ENCODE data around the gene FGD4.
A peak's percentile ranks its signal among the peaks of the same experiment; 100 is the strongest.

The FGD4 gene

DNA sequence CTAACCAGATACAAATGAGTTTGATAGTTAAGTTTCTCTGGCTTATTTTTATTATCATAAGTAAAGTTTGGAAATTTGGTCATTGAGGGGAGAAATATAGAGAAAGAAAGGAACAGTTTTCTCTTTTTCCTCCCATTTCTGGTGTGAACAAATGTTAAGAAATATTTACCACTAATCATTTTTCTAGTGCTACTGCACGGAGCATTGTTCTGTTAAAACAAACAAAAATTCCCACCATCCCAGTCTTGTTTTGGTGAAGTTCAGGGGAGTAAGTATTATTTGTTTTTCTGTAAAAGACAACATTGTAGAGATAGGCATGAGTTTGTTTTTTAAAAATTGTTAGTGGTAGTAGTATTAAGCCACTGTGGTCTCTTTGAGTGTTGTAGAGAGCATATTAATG lies 135.3 kb downstream of the FGD4 start:
- Histone ChIP-seq H3K27ac (ENCODE audit: low read length, poor library complexity, severe bottlenecking) (peak overlapping the region; percentile 90), H3K9ac (ENCODE audit: low read length) (peak overlapping the region; percentile 86), H4K8ac (ENCODE audit: low read length) (no peak overlapping the region), H2BK12ac (ENCODE audit: low read length in 2 of 2) (no peak overlapping the region), H3K79me1 (replicated peaks; ENCODE audit: low read length, poor library complexity, severe bottlenecking) (peaks cover 2% of the 10 kb centered on the region), H3K4ac (ENCODE audit: low read depth in 1 of 2, low read length in 2 of 2) (no peak overlapping the region), H2AFZ (ENCODE audit: low read depth, low read length) (no peak overlapping the region), H2AK5ac (ENCODE audit: low read length, severe bottlenecking) (no peak overlapping the region), H2BK5ac (ENCODE audit: low read depth, low read length, poor library complexity, severe bottlenecking) (no peak overlapping the region), H4K91ac (ENCODE audit: low read length) (no peak overlapping the region), H3K14ac (ENCODE audit: low read length in 2 of 2) (no peak overlapping the region), H3K23ac (ENCODE audit: low read length in 2 of 2) (no peak overlapping the region), H2BK15ac (ENCODE audit: low read depth, poor library complexity, severe bottlenecking) (no peak overlapping the region), H3K27me3 (ENCODE audit: control insufficient read depth in 1 of 2, insufficient read depth in 1 of 2, low read length in 2 of 2) (no peaks in the 10 kb centered on the region), H3K36me3 (ENCODE audit: control insufficient read depth in 1 of 2, insufficient read depth in 2 of 2, low read depth in 1 of 2, low read length in 2 of 2) (no peaks in the 10 kb centered on the region), H3K4me1 (ENCODE audit: control insufficient read depth, insufficient read depth, low read depth, low read length) (peaks cover 12% of the 10 kb centered on the region), H3K4me3 (ENCODE audit: insufficient read depth in 1 of 2, low read depth in 1 of 2, low read length in 2 of 2) (peak overlapping the region in 1 of 2 experiments; percentile 76), H3K4me2 (ENCODE audit: low read length, poor library complexity, severe bottlenecking) (peak overlapping the region; percentile 63), H2BK120ac (ENCODE audit: low read depth, low read length) (no peak overlapping the region), H3K9me3 (ENCODE audit: control insufficient read depth, low read length) (no peaks in the 10 kb centered on the region), H3K18ac (ENCODE audit: low read depth in 1 of 2, low read length in 2 of 2) (no peak overlapping the region)
- no peak for DNase-seq
- no CpG with 5 or more reads among the region's 1 CpG for WGBS

DNA sequence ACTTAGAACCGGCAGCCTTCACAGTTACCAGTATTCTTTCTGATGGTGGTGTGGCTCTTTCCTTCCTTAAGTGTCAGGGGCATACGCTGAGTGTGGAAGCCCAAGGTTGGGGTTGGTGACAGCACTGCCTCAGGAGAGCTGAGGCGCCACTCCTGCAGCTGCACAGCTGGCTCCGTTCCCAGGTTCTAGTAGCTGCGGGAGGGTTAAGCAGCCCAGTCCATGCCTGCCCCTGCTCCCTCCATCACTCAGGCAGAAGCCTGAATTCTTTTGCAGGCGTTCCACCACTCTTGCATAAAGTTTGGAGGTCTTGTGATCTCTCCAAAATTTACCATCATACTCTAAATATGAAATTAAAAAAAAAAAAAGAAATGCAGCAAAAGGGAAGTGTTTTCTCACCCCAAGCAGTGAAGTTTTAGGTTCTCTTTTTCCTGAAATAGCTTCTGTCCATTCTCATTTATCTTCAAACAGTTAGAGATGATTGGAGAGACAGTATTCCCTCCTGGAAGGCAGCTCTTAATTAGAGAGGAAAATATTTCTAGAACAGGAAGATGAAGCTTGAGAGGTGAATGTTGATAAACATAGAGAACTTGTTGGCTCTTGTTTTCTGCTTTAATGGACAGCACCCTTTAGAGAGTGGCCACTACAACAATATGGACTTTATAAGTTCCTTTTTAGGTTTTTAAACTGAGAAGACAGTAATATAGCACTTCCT lies 136.1 kb downstream of the FGD4 start:
- Histone ChIP-seq H3K27me3 (ENCODE audit: control insufficient read depth in 1 of 2, insufficient read depth in 1 of 2, low read length in 2 of 2) (no peaks in the 10 kb centered on the region), H2BK12ac (ENCODE audit: low read length in 2 of 2) (peak overlapping the region; percentile 71 to 93), H3K14ac (ENCODE audit: low read length in 2 of 2) (no peak overlapping the region), H2BK120ac (ENCODE audit: low read depth, low read length) (peak overlapping the region; percentile 34), H3K9ac (ENCODE audit: low read length) (peak overlapping the region; percentile 86), H3K27ac (ENCODE audit: low read length, poor library complexity, severe bottlenecking) (peak overlapping the region; percentile 90), H2AFZ (ENCODE audit: low read depth, low read length) (no peak overlapping the region), H3K79me1 (replicated peaks; ENCODE audit: low read length, poor library complexity, severe bottlenecking) (peaks cover 2% of the 10 kb centered on the region), H4K91ac (ENCODE audit: low read length) (peak overlapping the region; percentile 61), H4K8ac (ENCODE audit: low read length) (peak overlapping the region; percentile 23), H3K4ac (ENCODE audit: low read depth in 1 of 2, low read length in 2 of 2) (no peak overlapping the region), H3K36me3 (ENCODE audit: control insufficient read depth in 1 of 2, insufficient read depth in 2 of 2, low read depth in 1 of 2, low read length in 2 of 2) (no peaks in the 10 kb centered on the region), H2BK5ac (ENCODE audit: low read depth, low read length, poor library complexity, severe bottlenecking) (no peak overlapping the region), H3K4me3 (ENCODE audit: insufficient read depth in 1 of 2, low read depth in 1 of 2, low read length in 2 of 2) (peak overlapping the region; percentile 34 to 76), H3K4me1 (ENCODE audit: control insufficient read depth, insufficient read depth, low read depth, low read length) (peaks cover 12% of the 10 kb centered on the region), H3K23ac (ENCODE audit: low read length in 2 of 2) (no peak overlapping the region), H3K9me3 (ENCODE audit: control insufficient read depth, low read length) (no peaks in the 10 kb centered on the region), H3K4me2 (ENCODE audit: low read length, poor library complexity, severe bottlenecking) (peak overlapping the region; percentile 63), H3K18ac (ENCODE audit: low read depth in 1 of 2, low read length in 2 of 2) (peak overlapping the region; percentile 37 to 85), H2BK15ac (ENCODE audit: low read depth, poor library complexity, severe bottlenecking) (no peak overlapping the region), H2AK5ac (ENCODE audit: low read length, severe bottlenecking) (no peak overlapping the region)
- DNase-seq: peak; percentile 83
- 1% methylated on average over 4 of the region's 6 CpGs for WGBS

DNA sequence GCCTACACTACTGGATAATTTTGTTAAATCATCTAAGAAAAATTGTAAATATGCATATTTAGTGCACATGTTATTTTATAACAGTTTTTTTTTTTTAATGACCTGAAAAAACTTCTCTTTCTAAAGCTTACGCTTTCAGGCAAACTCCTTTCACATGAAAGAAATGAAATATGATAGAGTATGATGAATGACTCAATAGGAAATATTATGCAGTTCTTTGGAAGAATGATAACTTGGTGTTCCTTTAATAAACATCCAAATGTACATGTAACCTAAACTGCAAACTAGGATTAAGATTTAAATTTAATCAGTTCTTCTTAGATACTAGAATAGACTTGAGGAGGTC lies 136.6 kb downstream of the FGD4 start:
- H2BK12ac ChIP-seq (ENCODE audit: low read length in 2 of 2): no peak overlapping the region
- no peak for DNase-seq
- H3K79me1 ChIP-seq (replicated peaks; ENCODE audit: low read length, poor library complexity, severe bottlenecking): peaks cover 2% of the 10 kb centered on the region
- no peaks in the 10 kb centered on the region for H3K9me3 ChIP-seq (ENCODE audit: control insufficient read depth, low read length)
- WGBS: no CpG with 5 or more reads among the region's 1 CpG
- no peak overlapping the region for H2AFZ ChIP-seq (ENCODE audit: low read depth, low read length)
- H3K36me3 ChIP-seq (ENCODE audit: control insufficient read depth in 1 of 2, insufficient read depth in 2 of 2, low read depth in 1 of 2, low read length in 2 of 2): no peaks in the 10 kb centered on the region
- H4K8ac ChIP-seq (ENCODE audit: low read length): no peak overlapping the region
- no peak overlapping the region for H3K18ac ChIP-seq (ENCODE audit: low read depth in 1 of 2, low read length in 2 of 2)
- peak overlapping the region in 1 of 2 experiments; percentile 76 for H3K4me3 ChIP-seq (ENCODE audit: insufficient read depth in 1 of 2, low read depth in 1 of 2, low read length in 2 of 2)
- H3K14ac ChIP-seq (ENCODE audit: low read length in 2 of 2): no peak overlapping the region
- no peak overlapping the region for H3K23ac ChIP-seq (ENCODE audit: low read length in 2 of 2)
- H2BK5ac ChIP-seq (ENCODE audit: low read depth, low read length, poor library complexity, severe bottlenecking): no peak overlapping the region
- H3K27me3 ChIP-seq (ENCODE audit: control insufficient read depth in 1 of 2, insufficient read depth in 1 of 2, low read length in 2 of 2): no peaks in the 10 kb centered on the region
- peaks cover 12% of the 10 kb centered on the region for H3K4me1 ChIP-seq (ENCODE audit: control insufficient read depth, insufficient read depth, low read depth, low read length)
- no peak overlapping the region for H3K27ac ChIP-seq (ENCODE audit: low read length, poor library complexity, severe bottlenecking)
- H3K9ac ChIP-seq (ENCODE audit: low read length): peak overlapping the region; percentile 86
- H2BK15ac ChIP-seq (ENCODE audit: low read depth, poor library complexity, severe bottlenecking): no peak overlapping the region
- H4K91ac ChIP-seq (ENCODE audit: low read length): no peak overlapping the region
- H2BK120ac ChIP-seq (ENCODE audit: low read depth, low read length): no peak overlapping the region
- H3K4me2 ChIP-seq (ENCODE audit: low read length, poor library complexity, severe bottlenecking): no peak overlapping the region
- no peak overlapping the region for H2AK5ac ChIP-seq (ENCODE audit: low read length, severe bottlenecking)
- H3K4ac ChIP-seq (ENCODE audit: low read depth in 1 of 2, low read length in 2 of 2): no peak overlapping the region

DNA sequence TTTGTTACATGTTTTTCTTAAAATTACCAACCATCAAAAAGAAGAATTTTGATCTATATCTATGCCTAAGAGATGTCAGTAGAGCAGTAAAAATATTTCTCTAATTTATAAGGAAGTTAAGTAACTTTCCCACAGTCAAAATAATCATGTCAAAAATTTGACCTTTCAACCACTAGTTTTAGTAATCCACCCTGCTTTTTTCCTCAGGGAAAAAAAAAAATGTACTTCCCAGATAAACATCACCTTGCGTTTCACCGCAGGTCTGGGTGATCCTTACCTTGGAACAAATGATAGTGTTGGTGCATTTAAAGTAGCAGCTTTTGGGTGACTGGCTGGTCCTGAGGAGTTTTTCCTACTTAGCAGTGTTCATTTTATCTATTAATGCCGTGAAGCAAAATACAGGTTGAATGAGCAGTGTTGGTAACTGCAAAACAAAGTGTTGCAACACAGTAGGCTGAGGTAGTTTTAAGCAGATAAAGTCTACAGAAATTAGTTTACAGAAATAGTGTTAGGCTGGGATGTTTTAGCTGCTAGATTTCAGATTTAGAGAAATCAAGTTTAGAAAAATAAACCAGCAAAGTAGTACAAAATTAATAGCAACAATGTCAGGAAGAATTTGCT lies 142.5 kb downstream of the FGD4 start:
- Histone ChIP-seq H3K27ac (ENCODE audit: low read length, poor library complexity, severe bottlenecking) (peak overlapping the region; percentile 8), H2BK120ac (ENCODE audit: low read depth, low read length) (no peak overlapping the region), H3K9me3 (ENCODE audit: control insufficient read depth, low read length) (no peaks in the 10 kb centered on the region), H3K27me3 (ENCODE audit: control insufficient read depth in 1 of 2, insufficient read depth in 1 of 2, low read length in 2 of 2) (no peaks in the 10 kb centered on the region), H3K4me2 (ENCODE audit: low read length, poor library complexity, severe bottlenecking) (no peak overlapping the region), H3K36me3 (ENCODE audit: control insufficient read depth in 1 of 2, insufficient read depth in 2 of 2, low read depth in 1 of 2, low read length in 2 of 2) (peaks cover 0 to 5% of the 10 kb centered on the region in 2 experiments), H2BK5ac (ENCODE audit: low read depth, low read length, poor library complexity, severe bottlenecking) (no peak overlapping the region), H2AK5ac (ENCODE audit: low read length, severe bottlenecking) (no peak overlapping the region), H3K4me3 (ENCODE audit: insufficient read depth in 1 of 2, low read depth in 1 of 2, low read length in 2 of 2) (no peak overlapping the region), H3K23ac (ENCODE audit: low read length in 2 of 2) (no peak overlapping the region), H3K18ac (ENCODE audit: low read depth in 1 of 2, low read length in 2 of 2) (no peak overlapping the region), H4K91ac (ENCODE audit: low read length) (no peak overlapping the region), H3K14ac (ENCODE audit: low read length in 2 of 2) (no peak overlapping the region), H3K4ac (ENCODE audit: low read depth in 1 of 2, low read length in 2 of 2) (no peak overlapping the region), H3K9ac (ENCODE audit: low read length) (peak overlapping the region; percentile 15), H2BK12ac (ENCODE audit: low read length in 2 of 2) (no peak overlapping the region), H2BK15ac (ENCODE audit: low read depth, poor library complexity, severe bottlenecking) (no peak overlapping the region), H3K4me1 (ENCODE audit: control insufficient read depth, insufficient read depth, low read depth, low read length) (peaks cover 12% of the 10 kb centered on the region), H2AFZ (ENCODE audit: low read depth, low read length) (no peak overlapping the region), H4K8ac (ENCODE audit: low read length) (no peak overlapping the region), H3K79me1 (replicated peaks; ENCODE audit: low read length, poor library complexity, severe bottlenecking) (peaks cover 9% of the 10 kb centered on the region)
- 97% methylated on average over 3 of the region's 3 CpGs for WGBS
- DNase-seq: no peak
